Inflammatory macrophage treated with lipopolysaccharide for 1 hour (primary cell): ENCODE results near the gene RBM10.
A peak's percentile ranks its signal among the peaks of the same experiment; 100 is the strongest.

Experiments
- DNase-seq, 2 donors: peaks; one replicate each; pipeline ENCODE4 v3.0.0-alpha.2; 2020 to 2022

RBM10 gene

DNA sequence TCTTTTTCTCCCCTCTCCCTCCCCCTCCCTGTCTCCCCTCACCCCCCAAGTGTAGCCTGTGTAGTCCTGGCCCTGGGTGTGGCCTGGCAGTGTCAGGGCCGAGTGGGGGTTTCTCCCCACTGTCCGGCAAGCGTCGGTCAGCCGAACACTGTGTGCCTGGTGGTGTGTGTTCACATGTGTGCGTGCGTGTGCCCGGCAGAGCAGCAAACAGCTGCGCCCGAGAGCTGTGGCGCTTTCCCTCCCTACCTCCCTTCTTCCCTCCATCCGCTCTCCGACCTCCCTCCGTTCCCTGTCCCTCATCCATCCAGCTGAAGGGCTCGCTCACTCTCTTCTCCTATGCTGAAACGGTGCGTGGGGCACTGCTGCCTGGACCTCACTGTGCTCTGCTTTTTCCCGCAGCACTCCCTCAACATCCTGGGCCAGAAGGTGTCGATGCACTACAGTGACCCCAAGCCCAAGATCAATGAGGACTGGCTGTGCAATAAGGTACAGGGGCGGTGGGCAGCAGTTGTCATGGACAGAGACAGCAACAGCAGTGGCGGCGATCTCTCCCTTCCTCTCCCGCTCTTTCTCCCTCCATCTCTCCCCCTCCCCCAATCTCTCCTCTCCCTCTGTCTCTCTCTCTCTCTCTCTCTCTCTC lies 31.2 kb downstream of the RBM10 start:
- no peak for DNase-seq

- no peak for DNase-seq
These were observed 32.1 kb downstream of the RBM10 start for GRCh38 chrX:47177079-47177478.

DNA sequence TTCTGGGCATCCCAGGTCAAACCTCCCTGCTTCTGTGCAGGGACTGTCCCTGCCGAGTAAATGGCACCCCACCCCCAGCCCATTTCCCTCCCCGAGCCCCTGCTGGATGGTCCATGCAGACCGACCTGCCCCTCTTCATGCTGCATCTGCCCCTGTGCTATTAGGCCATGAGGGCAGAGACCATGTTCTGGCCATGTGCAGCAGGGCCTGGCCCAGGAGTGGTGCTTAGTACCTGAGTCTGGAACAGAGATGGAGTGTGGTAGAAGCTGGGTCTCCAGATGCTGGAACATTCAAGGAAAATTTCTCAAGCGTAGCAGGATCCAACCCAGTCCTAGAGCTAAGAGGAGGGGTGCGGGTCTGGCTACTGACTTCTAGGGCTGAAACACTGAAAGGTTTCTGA lies 33.3 kb downstream of the RBM10 start:
- DNase-seq: no peak

GRCh38 chrX:47179221-47179927 lies 34.4 kb downstream of the RBM10 start:
- DNase-seq: no peak

DNA sequence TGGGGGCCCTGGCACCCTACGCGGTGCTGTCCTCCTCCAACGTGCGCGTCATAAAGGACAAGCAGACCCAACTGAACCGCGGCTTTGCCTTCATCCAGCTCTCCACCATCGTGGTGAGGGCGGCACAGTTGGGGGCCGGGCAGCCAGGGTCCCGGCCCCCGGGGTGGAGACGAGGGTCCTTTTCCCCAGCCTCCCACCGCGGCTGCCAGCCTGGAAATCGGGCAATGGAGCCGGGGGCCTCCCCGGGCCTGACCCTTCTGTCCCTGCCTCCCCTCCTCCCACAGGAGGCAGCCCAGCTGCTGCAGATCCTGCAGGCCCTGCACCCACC lies 34.9 kb downstream of the RBM10 start:
- DNase-seq: no peak

- DNase-seq: no peak
These were observed 35.3 kb downstream of the RBM10 start for GRCh38 chrX:47180346-47180745.

GRCh38 chrX:47181301-47181700 lies 36.3 kb downstream of the RBM10 start:
- no peak for DNase-seq

- DNase-seq: no peak
These were observed 37.2 kb downstream of the RBM10 start for GRCh38 chrX:47182106-47182700.

DNA sequence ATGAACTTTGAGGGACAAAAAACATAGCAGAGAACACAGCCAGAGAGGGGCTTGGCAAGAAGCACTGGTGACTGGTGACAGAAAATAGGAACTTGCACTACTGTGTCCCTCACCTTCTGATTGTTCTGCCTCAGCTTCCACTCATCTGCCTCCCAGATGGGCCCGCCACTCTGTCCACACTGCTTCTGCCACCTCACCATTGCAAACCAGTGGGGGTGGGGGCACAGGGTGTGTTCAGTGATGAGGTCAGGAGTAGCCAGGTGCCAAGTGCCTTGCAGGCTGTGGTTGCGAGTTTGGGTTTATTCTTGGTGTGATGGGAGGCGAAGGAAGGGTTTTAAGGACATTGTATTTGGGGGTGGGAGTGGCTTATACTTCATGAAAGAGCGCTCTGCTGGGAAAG lies 39.5 kb downstream of the RBM10 start:
- no peak for DNase-seq

- no peak for DNase-seq
These were observed 40.2 kb downstream of the RBM10 start for GRCh38 chrX:47185241-47185640.

- no peak for DNase-seq
These were observed 41.2 kb downstream of the RBM10 start for GRCh38 chrX:47186096-47186740.

DNA sequence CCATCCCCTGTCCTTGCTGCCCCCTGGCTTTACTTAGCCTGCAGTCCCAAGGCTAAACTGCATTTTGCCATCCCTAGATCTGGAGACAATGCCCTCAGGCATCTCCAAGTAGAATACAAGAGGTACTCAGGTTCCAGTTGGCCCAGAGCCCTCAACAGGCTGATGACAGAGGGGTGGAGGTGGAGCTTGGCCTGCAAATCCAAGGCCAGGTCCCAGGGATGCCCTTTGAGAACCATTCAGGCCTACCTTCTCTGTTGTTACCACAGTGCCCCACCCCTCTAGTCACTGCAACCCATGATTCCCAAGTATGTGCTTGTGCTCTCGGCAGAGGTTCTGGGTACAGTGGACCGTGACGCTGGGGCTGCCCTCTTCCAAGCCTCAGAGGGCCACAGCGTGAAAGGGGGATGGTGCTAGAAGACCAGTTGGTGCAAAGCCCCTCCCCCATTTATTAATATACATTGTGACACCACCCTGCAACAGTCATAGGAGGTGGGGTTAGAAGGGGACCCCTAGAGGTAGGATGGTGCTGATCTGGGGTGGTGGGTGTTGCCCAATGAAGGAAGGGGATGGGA lies 42.2 kb downstream of the RBM10 start:
- DNase-seq: no peak

DNA sequence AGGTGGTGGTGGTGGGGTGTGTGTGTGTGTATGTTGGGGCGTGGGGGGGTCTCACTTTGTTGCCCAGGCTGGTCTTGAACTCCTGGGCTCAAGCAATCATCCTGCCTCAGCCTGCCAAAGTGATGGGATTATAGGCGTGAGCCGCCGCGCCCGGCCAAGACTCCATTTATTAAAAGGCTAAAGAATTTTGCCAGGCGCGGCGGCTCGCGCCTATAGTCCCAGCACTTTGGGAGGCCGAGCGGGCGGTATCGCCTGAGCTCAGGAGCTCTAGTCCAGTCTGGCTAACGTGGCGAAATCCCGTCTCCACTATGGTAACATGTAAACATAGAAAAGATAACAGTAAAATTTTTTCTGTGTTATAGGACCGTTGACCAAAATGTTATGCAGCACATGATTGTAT lies 44.9 kb downstream of the RBM10 start:
- DNase-seq: no peak

GRCh38 chrX:47190445-47191269 lies 45.6 kb downstream of the RBM10 start:
- DNase-seq: peak; percentile 61 to 69

DNA sequence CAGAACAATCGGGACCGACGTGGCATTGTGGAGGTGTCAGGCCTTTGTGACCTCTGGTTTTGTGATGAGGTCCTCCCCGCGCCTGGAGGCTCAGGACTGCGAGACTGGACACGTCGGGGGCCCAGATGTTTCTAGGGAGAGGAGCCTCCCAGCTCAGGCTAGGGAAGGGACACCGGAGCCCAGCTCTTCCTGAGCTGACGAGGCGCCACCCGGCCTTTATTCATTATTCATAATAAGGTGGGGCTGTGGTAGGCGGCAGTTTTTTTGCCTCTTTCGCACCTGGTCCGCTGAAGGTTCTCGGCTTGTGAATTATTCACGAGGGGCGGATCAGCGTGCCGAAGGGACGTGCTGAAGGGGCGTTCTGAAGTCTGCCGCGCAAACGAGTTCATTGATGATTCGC lies 46.3 kb downstream of the RBM10 start:
- DNase-seq: no peak

- no peak for DNase-seq
These were observed 46.9 kb downstream of the RBM10 start for GRCh38 chrX:47191806-47192401.

GRCh38 chrX:47193475-47194193 lies 48.6 kb downstream of the RBM10 start, which contains the start of gene UBA1:
UBA1 (plus strand) TSS chrX:47193829; CDS start chrX:47198803, 4,974 bp downstream.
- peak; percentile 88 to 97 for DNase-seq

GRCh38 chrX:47194194-47194787 lies 49.3 kb downstream of the RBM10 start:
- no peak for DNase-seq

GRCh38 chrX:47196098-47196497 lies 51.1 kb downstream of the RBM10 start:
- no peak for DNase-seq

GRCh38 chrX:47197526-47197925 lies 52.5 kb downstream of the RBM10 start:
- DNase-seq: no peak
